WERI-Rb-1 (cell line): Measurements from ENCODE around the gene LAMA5.

Experiments used
- DNase-seq: peaks from one replicate; pipeline ENCODE4 v3.0.0-alpha.2; 2020
- H3K27ac ChIP-seq: fragments of 250-450 bp; sonication (Bioruptor Pico); 2 replicates; pipeline ENCODE4 v1.5.1; 2020; ENCODE audit warnings: mild to moderate bottlenecking, moderate library complexity
- H3K27me3 ChIP-seq: fragments of 250-450 bp; sonication (Bioruptor Pico); 2 replicates; pipeline ENCODE4 v1.5.1; 2021; ENCODE audit warnings: mild to moderate bottlenecking, low read depth, moderate library complexity; ENCODE audit not compliant: insufficient read depth, severe bottlenecking
- H3K36me3 ChIP-seq: fragments of 250-450 bp; sonication (Bioruptor Pico); 2 replicates; pipeline ENCODE4 v1.5.1; 2020; ENCODE audit warnings: mild to moderate bottlenecking, moderate library complexity
- H3K4me3 ChIP-seq: 2 replicates; pipeline ENCODE4 v1.5.1; 2011; ENCODE audit warnings: low read depth, mild to moderate bottlenecking, control low read depth, low read length
- H3K9me3 ChIP-seq: fragments of 250-450 bp; sonication (Bioruptor Pico); 2 replicates; pipeline ENCODE4 v1.5.1; 2021; ENCODE audit warnings: mild to moderate bottlenecking, moderate library complexity; ENCODE audit not compliant: severe bottlenecking
- CTCF ChIP-seq: IDR thresholded peaks from 2 replicates; pipeline ENCODE4 v1.5.1; 2011; ENCODE audit warnings: low read depth, mild to moderate bottlenecking, control low read depth, inconsistent platforms, low read length

Gene LAMA5

DNA sequence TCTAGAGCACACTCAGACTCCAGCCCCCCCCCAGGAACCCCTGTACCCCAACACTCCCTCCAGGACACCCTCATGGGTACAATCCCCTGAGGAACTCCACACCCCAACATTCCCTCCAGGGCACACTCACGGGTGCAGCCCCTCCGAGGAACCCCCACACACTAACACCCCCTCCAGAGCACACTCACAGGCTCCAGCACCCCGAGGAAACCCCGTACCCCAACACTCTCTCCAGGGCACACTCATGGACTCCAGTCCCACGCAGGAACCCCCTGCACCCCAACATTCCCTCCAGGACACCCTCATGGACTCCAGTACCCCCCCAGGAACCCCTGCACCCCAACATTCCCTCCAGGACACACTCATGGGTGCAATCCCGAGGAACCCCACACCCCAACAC lies 31.6 kb downstream of the LAMA5 start:
- TF ChIP-seq CTCF: no peak
- H3K4me3 ChIP-seq: no peak overlapping the region
- no peak for DNase-seq
- H3K9me3 ChIP-seq: no peaks in the 10 kb centered on the region
- no peak overlapping the region for H3K27ac ChIP-seq
- peaks cover 57% of the 10 kb centered on the region for H3K36me3 ChIP-seq
- H3K27me3 ChIP-seq: no peaks in the 10 kb centered on the region

DNA sequence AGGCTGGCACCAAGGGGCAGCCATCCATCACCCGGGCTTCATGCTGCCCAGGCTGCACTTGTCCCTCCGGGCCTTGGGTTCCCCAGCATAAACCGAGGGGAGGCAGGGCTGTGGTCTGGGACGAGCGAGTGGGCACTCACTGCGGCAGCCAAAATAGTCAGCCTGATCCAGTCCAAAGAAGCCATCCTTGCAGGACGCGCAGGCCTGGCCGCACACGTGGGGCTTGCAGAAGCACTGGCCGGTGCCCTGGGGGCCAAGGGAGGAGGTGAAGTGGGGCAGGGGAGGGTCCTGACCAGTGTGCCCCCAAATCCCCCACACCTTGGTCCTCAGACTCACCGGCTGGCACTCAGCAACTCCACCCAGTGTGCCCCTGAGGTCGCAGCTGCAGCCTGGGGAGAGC lies 32.2 kb downstream of the LAMA5 start:
- peaks cover 59% of the 10 kb centered on the region for H3K36me3 ChIP-seq
- H3K9me3 ChIP-seq: no peaks in the 10 kb centered on the region
- TF ChIP-seq CTCF: no peak
- no peak for DNase-seq
- no peaks in the 10 kb centered on the region for H3K27me3 ChIP-seq
- H3K4me3 ChIP-seq: no peak overlapping the region
- no peak overlapping the region for H3K27ac ChIP-seq

GRCh38 chr20:62333820-62334595 lies 33.1 kb downstream of the LAMA5 start:
- H3K9me3 ChIP-seq: no peaks in the 10 kb centered on the region
- H3K4me3 ChIP-seq: no peak overlapping the region
- H3K27ac ChIP-seq: no peak overlapping the region
- no peak for DNase-seq
- peaks cover 59% of the 10 kb centered on the region for H3K36me3 ChIP-seq
- no peak for TF ChIP-seq CTCF
- no peaks in the 10 kb centered on the region for H3K27me3 ChIP-seq

- no peak for TF ChIP-seq CTCF
- Histone ChIP-seq H3K9me3 (no peaks in the 10 kb centered on the region), H3K4me3 (no peak overlapping the region), H3K27ac (no peak overlapping the region), H3K27me3 (no peaks in the 10 kb centered on the region), H3K36me3 (peaks cover 62% of the 10 kb centered on the region)
- no peak for DNase-seq
Observed at GRCh38 chr20:62332989-62333819, 33.9 kb downstream of the LAMA5 start.

DNA sequence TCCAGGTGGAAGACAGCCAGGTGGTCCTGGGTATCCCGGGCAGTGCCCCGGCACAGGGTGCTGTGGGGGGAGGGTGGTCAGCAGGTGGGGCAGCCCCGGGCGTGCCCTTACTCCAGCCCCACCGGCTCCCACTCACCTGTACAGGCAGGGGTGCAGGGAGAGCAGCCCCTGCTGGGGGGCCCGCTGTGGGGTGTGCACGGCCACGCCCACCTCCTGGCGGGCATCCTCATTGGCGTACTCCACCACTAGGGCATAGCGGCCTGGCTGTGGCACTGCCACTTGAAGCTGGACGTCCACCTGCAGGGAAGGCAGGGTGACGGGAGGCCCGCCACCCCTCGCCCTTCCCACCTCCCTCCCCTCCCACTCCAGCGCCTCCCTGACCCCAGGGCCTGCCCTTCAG lies 34.7 kb downstream of the LAMA5 start:
- DNase-seq: no peak

More for the DNA sequence above, 34.7 kb downstream of the LAMA5 start:
- Histone ChIP-seq H3K9me3 (no peaks in the 10 kb centered on the region), H3K4me3 (no peak overlapping the region), H3K36me3 (peaks cover 64% of the 10 kb centered on the region), H3K27me3 (no peaks in the 10 kb centered on the region), H3K27ac (no peak overlapping the region)
- no peak for TF ChIP-seq CTCF
